PC-9 (cell line): ENCODE measurements around the gene ZNF398.

Experiments
- EZH2 ChIP-seq: fragments of 200-600 bp; sonication (generic); IDR thresholded peaks from 2 replicates; pipeline ENCODE4 v1.8.0; 2017; ENCODE audit warnings: antibody characterized with exemption, low read depth
- TF ChIP-seq, protein P1 (sequence below): fragments of 200-600 bp; sonication (generic); conservative IDR thresholded peaks from 2 replicates; pipeline ENCODE4 v1.6.1; 2017; ENCODE audit warnings: mixed run types, antibody characterized with exemption, mild to moderate bottlenecking, moderate library complexity

DNA sequence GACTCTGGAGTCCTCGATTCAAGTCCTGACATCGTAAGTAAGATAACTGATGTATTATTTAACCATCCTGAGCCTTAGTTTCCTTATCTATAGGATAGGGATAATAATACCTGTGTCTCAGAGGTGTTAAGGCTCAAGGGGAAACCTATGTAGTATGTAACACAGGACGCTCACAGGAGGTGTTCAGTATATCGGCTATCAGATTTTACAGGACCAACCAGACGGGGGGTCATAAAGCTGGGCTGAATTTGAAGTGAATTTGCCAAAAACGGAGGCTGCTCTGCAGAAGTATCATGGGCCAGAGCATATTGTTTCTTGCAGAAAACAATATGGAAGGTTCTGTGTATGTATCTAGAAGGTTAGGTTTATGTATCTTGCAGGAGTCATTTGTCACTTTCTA is 37.0 kb downstream of the ZNF398 start:
- TF ChIP-seq, protein P1, sequence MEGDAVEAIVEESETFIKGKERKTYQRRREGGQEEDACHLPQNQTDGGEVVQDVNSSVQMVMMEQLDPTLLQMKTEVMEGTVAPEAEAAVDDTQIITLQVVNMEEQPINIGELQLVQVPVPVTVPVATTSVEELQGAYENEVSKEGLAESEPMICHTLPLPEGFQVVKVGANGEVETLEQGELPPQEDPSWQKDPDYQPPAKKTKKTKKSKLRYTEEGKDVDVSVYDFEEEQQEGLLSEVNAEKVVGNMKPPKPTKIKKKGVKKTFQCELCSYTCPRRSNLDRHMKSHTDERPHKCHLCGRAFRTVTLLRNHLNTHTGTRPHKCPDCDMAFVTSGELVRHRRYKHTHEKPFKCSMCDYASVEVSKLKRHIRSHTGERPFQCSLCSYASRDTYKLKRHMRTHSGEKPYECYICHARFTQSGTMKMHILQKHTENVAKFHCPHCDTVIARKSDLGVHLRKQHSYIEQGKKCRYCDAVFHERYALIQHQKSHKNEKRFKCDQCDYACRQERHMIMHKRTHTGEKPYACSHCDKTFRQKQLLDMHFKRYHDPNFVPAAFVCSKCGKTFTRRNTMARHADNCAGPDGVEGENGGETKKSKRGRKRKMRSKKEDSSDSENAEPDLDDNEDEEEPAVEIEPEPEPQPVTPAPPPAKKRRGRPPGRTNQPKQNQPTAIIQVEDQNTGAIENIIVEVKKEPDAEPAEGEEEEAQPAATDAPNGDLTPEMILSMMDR, result no peak
- TF ChIP-seq EZH2, result no peak
